Measurements from ENCODE around the gene ANAPC15.
"Not testable (repeated sequence)": the region's sequence is repeated elsewhere in the genome, so short reads cannot be mapped to it uniquely, and the experiment has no call there.

ANAPC15 gene

DNA sequence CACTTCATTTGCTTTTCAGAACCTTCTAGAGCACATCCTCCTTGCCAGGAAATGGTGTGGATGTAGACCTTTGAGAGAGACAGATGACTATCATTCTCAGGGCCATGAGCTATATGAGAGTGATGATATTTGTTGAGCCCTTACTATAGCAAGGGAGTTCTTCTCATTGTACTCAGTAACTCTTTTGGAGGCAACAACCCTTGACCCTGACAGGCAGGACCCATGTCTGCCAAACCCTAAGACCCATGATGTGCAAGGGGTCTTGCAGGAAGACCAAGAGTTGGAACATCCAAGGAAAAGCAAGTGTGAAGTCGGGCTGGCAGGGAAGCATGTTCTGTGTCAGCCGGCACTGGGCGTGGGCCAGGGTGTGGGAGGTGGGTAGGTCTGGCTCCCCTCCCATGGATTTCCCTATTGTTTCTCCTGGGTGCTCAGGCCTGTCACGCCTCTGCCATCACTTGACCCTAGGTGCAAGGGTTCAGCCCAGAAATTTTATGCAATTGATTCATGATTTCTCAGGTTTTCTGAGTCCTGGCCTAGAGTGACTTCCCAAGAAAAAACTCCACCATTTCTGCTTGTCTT lies 24.3 kb upstream of the ANAPC15 start:
- TF ChIP-seq, protein P1, sequence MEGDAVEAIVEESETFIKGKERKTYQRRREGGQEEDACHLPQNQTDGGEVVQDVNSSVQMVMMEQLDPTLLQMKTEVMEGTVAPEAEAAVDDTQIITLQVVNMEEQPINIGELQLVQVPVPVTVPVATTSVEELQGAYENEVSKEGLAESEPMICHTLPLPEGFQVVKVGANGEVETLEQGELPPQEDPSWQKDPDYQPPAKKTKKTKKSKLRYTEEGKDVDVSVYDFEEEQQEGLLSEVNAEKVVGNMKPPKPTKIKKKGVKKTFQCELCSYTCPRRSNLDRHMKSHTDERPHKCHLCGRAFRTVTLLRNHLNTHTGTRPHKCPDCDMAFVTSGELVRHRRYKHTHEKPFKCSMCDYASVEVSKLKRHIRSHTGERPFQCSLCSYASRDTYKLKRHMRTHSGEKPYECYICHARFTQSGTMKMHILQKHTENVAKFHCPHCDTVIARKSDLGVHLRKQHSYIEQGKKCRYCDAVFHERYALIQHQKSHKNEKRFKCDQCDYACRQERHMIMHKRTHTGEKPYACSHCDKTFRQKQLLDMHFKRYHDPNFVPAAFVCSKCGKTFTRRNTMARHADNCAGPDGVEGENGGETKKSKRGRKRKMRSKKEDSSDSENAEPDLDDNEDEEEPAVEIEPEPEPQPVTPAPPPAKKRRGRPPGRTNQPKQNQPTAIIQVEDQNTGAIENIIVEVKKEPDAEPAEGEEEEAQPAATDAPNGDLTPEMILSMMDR (IDR thresholded peaks at IDR 0.05; ENCODE audit: insufficient read depth, missing control alignments) = no peak
- no peak for FAIRE-seq
- no peak for DNase-seq (ENCODE audit: insufficient read length, low spot score)

DNA sequence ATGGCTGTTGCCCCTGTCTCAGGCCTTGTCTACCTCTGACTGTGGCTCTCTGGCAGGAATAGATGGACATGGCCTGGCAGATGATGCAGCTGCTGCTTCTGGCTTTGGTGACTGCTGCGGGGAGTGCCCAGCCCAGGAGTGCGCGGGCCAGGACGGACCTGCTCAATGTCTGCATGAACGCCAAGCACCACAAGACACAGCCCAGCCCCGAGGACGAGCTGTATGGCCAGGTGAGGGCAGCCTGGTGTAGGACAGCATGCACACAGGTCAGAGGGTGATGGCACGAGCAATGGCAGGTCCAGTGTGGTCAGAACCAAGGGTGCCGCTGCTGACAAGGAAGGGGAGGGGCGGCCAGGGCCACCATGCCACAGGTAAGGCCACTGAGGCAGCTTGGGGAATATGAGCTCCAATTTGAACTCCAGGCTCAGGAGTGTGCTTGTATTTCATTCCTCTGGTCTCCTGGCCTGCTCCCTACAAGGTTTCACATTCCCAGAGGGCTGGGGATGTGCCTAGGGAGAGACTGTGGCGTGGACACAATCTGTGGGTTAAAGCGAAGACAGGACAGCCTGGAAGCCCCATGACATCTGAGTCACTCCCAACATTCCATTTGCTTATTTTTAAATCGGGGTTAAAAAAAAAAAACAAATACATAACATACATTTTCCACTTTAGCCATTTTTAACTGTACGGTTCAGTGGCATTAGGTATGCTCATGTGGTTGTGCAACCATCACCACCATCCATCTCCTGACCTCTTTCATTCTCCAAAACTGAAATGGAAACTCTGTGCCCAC lies 23.6 kb upstream of the ANAPC15 start:
- FAIRE-seq = no peak
- TF ChIP-seq, protein P1 (IDR thresholded peaks at IDR 0.05; ENCODE audit: insufficient read depth, missing control alignments) = no peak
- no peak for DNase-seq (ENCODE audit: insufficient read length, low spot score)

- not testable (repeated sequence) for FAIRE-seq; DNase-seq (ENCODE audit: insufficient read length, low spot score)
Observed at GRCh38 chr11:72135473-72135872, 23.0 kb upstream of the ANAPC15 start, which contains the start of gene FOLR3. Gene FOLR3, plus strand, starts transcription at chr11:72135725. Its CDS starts 228 bp downstream, at chr11:72135953.

DNA sequence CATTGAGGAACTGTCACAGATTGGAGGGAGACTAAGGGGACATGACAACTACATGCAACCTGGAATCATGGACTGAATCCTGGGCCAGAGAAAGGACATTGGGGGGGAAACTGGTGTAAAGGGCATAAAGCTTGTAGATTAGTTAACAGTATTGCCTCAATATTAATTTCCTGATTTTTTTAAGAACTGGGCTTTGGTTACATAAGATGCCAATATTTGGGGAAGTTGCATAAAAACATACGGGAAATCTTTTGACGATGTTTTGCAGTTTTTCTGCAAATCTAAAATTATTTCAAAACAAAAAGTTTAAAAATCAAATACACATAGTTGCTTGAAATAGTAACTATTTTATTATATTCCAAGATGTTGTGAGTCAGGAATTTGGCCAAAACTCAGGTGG lies 20.2 kb upstream of the ANAPC15 start:
- TF ChIP-seq, protein P1 (IDR thresholded peaks at IDR 0.05; ENCODE audit: insufficient read depth, missing control alignments) = no peak
- DNase-seq (ENCODE audit: insufficient read length, low spot score) = no peak
- FAIRE-seq = no peak

DNA sequence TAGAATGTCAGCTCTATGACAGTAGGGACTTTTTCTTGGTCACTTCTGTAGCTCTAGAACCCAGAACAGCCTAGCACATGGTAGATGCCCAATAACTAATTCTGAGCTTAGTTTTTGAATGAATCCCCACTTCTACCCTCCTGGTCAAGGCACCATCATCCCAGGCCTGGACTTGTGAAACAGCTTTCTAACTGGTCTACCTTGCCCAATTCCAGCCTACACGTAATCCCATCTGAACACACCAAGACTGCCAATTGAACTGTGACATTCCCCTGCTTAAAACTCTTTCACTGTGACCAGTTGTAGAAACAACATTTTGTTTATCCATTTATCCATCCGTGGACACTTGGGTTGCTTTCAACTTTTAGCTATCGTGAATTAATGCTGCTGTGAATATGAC lies 16.9 kb upstream of the ANAPC15 start:
- no peak for DNase-seq (ENCODE audit: insufficient read length, low spot score)
- FAIRE-seq = no peak
- TF ChIP-seq, protein P1 (IDR thresholded peaks at IDR 0.05; ENCODE audit: insufficient read depth, missing control alignments) = no peak

DNA sequence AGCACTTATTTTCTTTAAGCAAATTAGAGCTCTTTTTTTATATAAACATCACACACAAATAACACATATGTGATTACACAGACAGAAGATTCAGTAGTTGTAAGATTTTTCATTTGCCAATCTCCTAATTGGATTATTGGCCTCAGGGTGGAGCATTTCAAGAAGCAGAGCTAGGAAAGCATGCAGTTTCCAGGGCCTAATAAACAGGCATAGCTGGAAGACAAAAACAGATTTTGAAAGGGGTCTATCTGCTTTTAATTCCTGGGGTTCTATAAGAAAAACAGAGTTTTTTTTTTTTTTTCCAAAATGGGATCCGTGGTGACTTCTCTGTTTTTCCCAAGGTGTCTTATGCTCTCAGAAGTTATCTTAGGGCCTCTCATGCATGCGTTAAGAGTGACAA lies 15.4 kb upstream of the ANAPC15 start:
- FAIRE-seq = no peak
- DNase-seq (ENCODE audit: insufficient read length, low spot score) = no peak
- TF ChIP-seq, protein P1 (IDR thresholded peaks at IDR 0.05; ENCODE audit: insufficient read depth, missing control alignments) = no peak

GRCh38 chr11:72125956-72126355 lies 13.5 kb upstream of the ANAPC15 start:
- TF ChIP-seq, protein P1 (IDR thresholded peaks at IDR 0.05; ENCODE audit: insufficient read depth, missing control alignments) = no peak
- DNase-seq (ENCODE audit: insufficient read length, low spot score) (no peak), FAIRE-seq (no peak)

All from D721Med (cell line).